OCI-LY7 (cell line): Measurements from ENCODE around the gene PCDH17. TPM values are rescaled to one million over a fixed set of nuclear protein-coding genes. Genes with fewer than 3 reads are reported as not detected.

Experiments
- BruUV-seq: library from RNA; stranded (reverse); fragments of 400-500 nt; replicated peaks from 2 replicates; lab custom pipeline; 2021; lab: Mats Ljungman, UMichigan
- CTCF ChIA-PET: fragments of 300-600 bp; sonication (Branson Sonifier 250); formaldehyde crosslinking; loops from one replicate; lab custom pipeline; 2022; ENCODE audit warnings: antibody characterized with exemption; ENCODE audit not compliant: unreplicated experiment; lab: Charles Lee
- POLR2A ChIA-PET: fragments of 300-600 bp; sonication (Branson Sonifier 250); formaldehyde crosslinking; loops from one replicate; lab custom pipeline; 2022; ENCODE audit warnings: antibody characterized with exemption; lab: Charles Lee
- DNase-seq: peaks from one replicate; pipeline ENCODE4 v3.0.0-alpha.2; 2015; ENCODE audit warnings: low spot score
- H2AFZ ChIP-seq: fragments of 200-600 bp; sonication (generic), shearing (Covaris generic); 2 replicates; pipeline ENCODE4 v1.6.1; 2014; ENCODE audit warnings: mild to moderate bottlenecking, antibody characterized with exemption, low read length, moderate library complexity
- H3K27ac ChIP-seq: fragments of 200-600 bp; sonication (generic); 2 replicates; pipeline ENCODE4 v1.5.1; 2014; ENCODE audit warnings: mixed run types, low read depth, mild to moderate bottlenecking, moderate library complexity, low read length, inconsistent platforms; ENCODE audit not compliant: poor library complexity, severe bottlenecking
- H3K36me3 ChIP-seq: fragments of 200-600 bp; sonication (generic); 2 replicates; pipeline ENCODE4 v1.6.1; 2014; ENCODE audit warnings: mild to moderate bottlenecking, antibody characterized with exemption, low read length, moderate library complexity, mixed read lengths; ENCODE audit not compliant: insufficient read depth
- H3K4me1 ChIP-seq: fragments of 200-600 bp; sonication (generic); 2 replicates; pipeline ENCODE4 v1.5.1; 2014; ENCODE audit warnings: mild to moderate bottlenecking, low read length; ENCODE audit not compliant: insufficient read depth, poor library complexity, severe bottlenecking
- H3K4me2 ChIP-seq: fragments of 200-600 bp; sonication (generic); 2 replicates; pipeline ENCODE4 v1.6.1; 2014; ENCODE audit warnings: mild to moderate bottlenecking, low read length
- H3K4me3 ChIP-seq: fragments of 200-600 bp; sonication (generic); 2 replicates; pipeline ENCODE4 v1.5.1; 2014; ENCODE audit warnings: mild to moderate bottlenecking, low read depth, low read length; ENCODE audit not compliant: poor library complexity, severe bottlenecking
- H3K79me2 ChIP-seq: fragments of 200-600 bp; sonication (generic); 2 replicates; pipeline ENCODE4 v1.6.1; 2016; ENCODE audit warnings: low read depth, mild to moderate bottlenecking, low read length, moderate library complexity, mixed read lengths; ENCODE audit not compliant: insufficient read depth
- H3K9me2 ChIP-seq: fragments of 200-600 bp; sonication (generic); 2 replicates; pipeline ENCODE4 v1.6.1; 2016; ENCODE audit warnings: mild to moderate bottlenecking, low read length, mixed read lengths; ENCODE audit not compliant: insufficient read depth
- H3K9me3 ChIP-seq: fragments of 200-600 bp; sonication (generic); 2 replicates; pipeline ENCODE4 v1.6.1; 2014; ENCODE audit warnings: mild to moderate bottlenecking, mixed run types, low read length, mixed read lengths
- H4K20me1 ChIP-seq: fragments of 200-600 bp; sonication (generic); 2 replicates; pipeline ENCODE4 v1.6.1; 2014; ENCODE audit warnings: mild to moderate bottlenecking, antibody characterized with exemption, low read length, moderate library complexity, mixed read lengths; ENCODE audit not compliant: insufficient read depth
- EZH2phosphoT487 ChIP-seq: fragments of 200-600 bp; sonication (generic); IDR thresholded peaks from 2 replicates; pipeline ENCODE4 v1.6.1; 2018; ENCODE audit warnings: low read depth, borderline replicate concordance, mild to moderate bottlenecking, mixed run types, antibody characterized with exemption, low read length, moderate library complexity, mixed read lengths
- intact Hi-C: fragments of 100-400 bp; cut with micrococcal nuclease; formaldehyde crosslinking; loops from one replicate; pipeline ENCODE4 v1.10.0; 2022; ENCODE audit not compliant: unreplicated experiment
- total RNA-seq, 2 experiments: library from RNA; depleted of rRNA in 1 of 2; stranded (reverse); fragments of >200 nt in 1 of 2; shearing (Covaris generic) in 1 of 2; gene quantifications; 2 replicates each; pipeline ENCODE4 v1.2.3, GENCODE V29; 2014 to 2022
- TF ChIP-seq, protein P1 (sequence below): fragments of 200-600 bp; sonication (generic); conservative IDR thresholded peaks from 2 replicates; pipeline ENCODE4 v1.5.1; 2014; ENCODE audit warnings: mild to moderate bottlenecking, antibody characterized with exemption, low read length, moderate library complexity, mixed read lengths

Gene PCDH17
- total RNA-seq, 2 experiments from 2014 or later, result not detected

GRCh38 chr13:57675526-57675925 lies 44.0 kb downstream of the PCDH17 start:
- Histone ChIP-seq H2AFZ (no peak overlapping the region), H3K4me1 (no peaks in the 10 kb centered on the region), H3K9me3 (no peaks in the 10 kb centered on the region), H3K9me2 (no peaks in the 10 kb centered on the region), H3K27ac (no peak overlapping the region), H3K79me2 (no peaks in the 10 kb centered on the region), H4K20me1 (no peaks in the 10 kb centered on the region), H3K36me3 (no peaks in the 10 kb centered on the region), H3K4me3 (no peak overlapping the region), H3K4me2 (no peak overlapping the region)
- CTCF ChIA-PET, result no interaction called here
- intact Hi-C loops, result no loop called here
- DNase-seq, result no peak
- TF ChIP-seq, protein P1, sequence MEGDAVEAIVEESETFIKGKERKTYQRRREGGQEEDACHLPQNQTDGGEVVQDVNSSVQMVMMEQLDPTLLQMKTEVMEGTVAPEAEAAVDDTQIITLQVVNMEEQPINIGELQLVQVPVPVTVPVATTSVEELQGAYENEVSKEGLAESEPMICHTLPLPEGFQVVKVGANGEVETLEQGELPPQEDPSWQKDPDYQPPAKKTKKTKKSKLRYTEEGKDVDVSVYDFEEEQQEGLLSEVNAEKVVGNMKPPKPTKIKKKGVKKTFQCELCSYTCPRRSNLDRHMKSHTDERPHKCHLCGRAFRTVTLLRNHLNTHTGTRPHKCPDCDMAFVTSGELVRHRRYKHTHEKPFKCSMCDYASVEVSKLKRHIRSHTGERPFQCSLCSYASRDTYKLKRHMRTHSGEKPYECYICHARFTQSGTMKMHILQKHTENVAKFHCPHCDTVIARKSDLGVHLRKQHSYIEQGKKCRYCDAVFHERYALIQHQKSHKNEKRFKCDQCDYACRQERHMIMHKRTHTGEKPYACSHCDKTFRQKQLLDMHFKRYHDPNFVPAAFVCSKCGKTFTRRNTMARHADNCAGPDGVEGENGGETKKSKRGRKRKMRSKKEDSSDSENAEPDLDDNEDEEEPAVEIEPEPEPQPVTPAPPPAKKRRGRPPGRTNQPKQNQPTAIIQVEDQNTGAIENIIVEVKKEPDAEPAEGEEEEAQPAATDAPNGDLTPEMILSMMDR, result no peak
- TF ChIP-seq EZH2phosphoT487, result no peak
- no TSS peak for BruUV-seq
- POLR2A ChIA-PET, result no interaction called here

DNA sequence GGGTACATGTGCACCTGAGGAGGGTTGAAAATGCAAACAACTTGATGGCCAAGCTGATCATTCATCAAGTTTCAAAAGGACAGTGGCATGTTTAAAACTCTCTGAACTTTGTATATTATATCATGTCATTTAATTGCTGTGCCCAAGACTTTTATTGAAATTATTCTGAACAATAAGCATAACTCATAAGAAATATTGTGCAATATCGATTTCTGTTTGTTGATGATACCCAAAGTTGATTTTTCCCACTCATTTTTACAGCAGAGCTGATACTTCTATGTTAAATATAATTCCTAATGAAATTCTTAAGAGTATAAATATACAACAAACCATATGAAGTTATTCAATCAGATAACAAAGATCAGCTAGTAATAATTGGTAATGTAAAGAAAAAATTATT lies 49.1 kb downstream of the PCDH17 start:
- Histone ChIP-seq H3K9me3 (no peaks in the 10 kb centered on the region), H2AFZ (no peak overlapping the region), H3K9me2 (no peaks in the 10 kb centered on the region), H3K36me3 (no peaks in the 10 kb centered on the region), H3K4me2 (no peak overlapping the region), H3K4me3 (no peak overlapping the region), H4K20me1 (no peaks in the 10 kb centered on the region), H3K4me1 (no peaks in the 10 kb centered on the region), H3K27ac (no peak overlapping the region), H3K79me2 (no peaks in the 10 kb centered on the region)
- intact Hi-C loops, result no loop called here
- TF ChIP-seq EZH2phosphoT487, result no peak
- TF ChIP-seq, protein P1, result no peak
- CTCF ChIA-PET, result no interaction called here
- POLR2A ChIA-PET, result no interaction called here
- DNase-seq, result no peak
- no TSS peak for BruUV-seq

GRCh38 chr13:57682128-57682716 lies 50.7 kb downstream of the PCDH17 start:
- H3K79me2 ChIP-seq, result no peaks in the 10 kb centered on the region
- no peak overlapping the region for H3K4me2 ChIP-seq
- no peak overlapping the region for H3K27ac ChIP-seq
- TF ChIP-seq, protein P1, result no peak
- TF ChIP-seq EZH2phosphoT487, result no peak
- intact Hi-C loops, result no loop called here
- DNase-seq, result no peak
- no peak overlapping the region for H2AFZ ChIP-seq
- no TSS peak for BruUV-seq
- POLR2A ChIA-PET, result no interaction called here
- no peaks in the 10 kb centered on the region for H3K36me3 ChIP-seq
- no peaks in the 10 kb centered on the region for H3K9me2 ChIP-seq
- CTCF ChIA-PET, result no interaction called here
- H4K20me1 ChIP-seq, result no peaks in the 10 kb centered on the region
- H3K9me3 ChIP-seq, result no peaks in the 10 kb centered on the region
- H3K4me1 ChIP-seq, result no peaks in the 10 kb centered on the region
- H3K4me3 ChIP-seq, result no peak overlapping the region
